Umbilical cord (tissue), 2 donors: ENCODE data around the gene GUCA2B. TPM values are rescaled to one million over a fixed set of nuclear protein-coding genes. Genes with fewer than 3 reads are reported as not detected.
A peak's percentile ranks its signal among the peaks of the same experiment; 100 is the strongest.

Source experiments
- DNase-seq: peaks from one replicate; pipeline ENCODE4 v3.0.0-alpha.2; 2015; ENCODE audit warnings: low spot score
- total RNA-seq: library from RNA; depleted of rRNA; stranded (reverse); fragments of >200 nt; gene quantifications from one replicate; pipeline ENCODE4 v1.2.3, GENCODE V29; 2014; ENCODE audit warnings: low replicate concordance; ENCODE audit not compliant: insufficient read depth

GUCA2B gene
- total RNA-seq, 1 donor from 2014 or later, result not detected

DNA sequence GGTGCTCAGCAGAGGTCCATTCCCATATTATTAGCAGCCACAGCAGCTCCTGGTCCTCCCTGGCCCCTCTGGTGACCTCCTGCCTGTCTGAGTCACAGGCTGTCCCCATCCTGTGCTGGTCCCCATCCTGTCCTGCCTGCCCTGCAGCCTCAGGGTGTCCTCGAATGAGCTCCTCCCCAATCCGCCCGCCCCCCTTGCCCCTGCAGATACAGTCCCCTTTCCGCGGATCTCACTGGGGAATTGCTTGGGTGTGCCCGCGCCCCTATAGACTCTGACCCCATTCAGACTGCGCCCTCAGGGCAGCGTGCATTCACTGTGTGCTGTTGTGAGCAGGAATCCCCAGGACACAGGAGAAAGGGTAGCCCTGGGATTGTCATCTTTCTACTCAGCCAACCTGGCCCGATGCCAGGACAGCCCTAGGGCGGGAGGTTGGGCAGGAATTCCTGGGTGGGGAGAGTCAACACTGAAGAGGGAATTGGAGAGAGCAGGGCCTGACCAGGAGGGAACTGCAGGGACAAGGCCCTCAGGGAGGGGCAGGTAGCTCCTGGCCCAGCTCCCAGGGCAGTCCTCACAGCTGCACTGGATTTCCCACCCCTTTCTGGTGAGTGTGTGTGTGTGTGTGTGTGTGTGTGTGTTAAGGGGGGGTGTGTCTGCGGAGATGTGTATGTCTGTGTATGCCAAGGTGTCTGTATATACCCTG, 12.5 kb downstream of the GUCA2B start:
- peak; percentile 69 for DNase-seq

- no peak for DNase-seq
Observed at GRCh38 chr1:42167611-42168390, 14.6 kb downstream of the GUCA2B start.

GRCh38 chr1:42168391-42168670, 15.1 kb downstream of the GUCA2B start:
- DNase-seq, result no peak

- DNase-seq, result no peak
Observed at GRCh38 chr1:42168763-42169162, 15.6 kb downstream of the GUCA2B start.

DNA sequence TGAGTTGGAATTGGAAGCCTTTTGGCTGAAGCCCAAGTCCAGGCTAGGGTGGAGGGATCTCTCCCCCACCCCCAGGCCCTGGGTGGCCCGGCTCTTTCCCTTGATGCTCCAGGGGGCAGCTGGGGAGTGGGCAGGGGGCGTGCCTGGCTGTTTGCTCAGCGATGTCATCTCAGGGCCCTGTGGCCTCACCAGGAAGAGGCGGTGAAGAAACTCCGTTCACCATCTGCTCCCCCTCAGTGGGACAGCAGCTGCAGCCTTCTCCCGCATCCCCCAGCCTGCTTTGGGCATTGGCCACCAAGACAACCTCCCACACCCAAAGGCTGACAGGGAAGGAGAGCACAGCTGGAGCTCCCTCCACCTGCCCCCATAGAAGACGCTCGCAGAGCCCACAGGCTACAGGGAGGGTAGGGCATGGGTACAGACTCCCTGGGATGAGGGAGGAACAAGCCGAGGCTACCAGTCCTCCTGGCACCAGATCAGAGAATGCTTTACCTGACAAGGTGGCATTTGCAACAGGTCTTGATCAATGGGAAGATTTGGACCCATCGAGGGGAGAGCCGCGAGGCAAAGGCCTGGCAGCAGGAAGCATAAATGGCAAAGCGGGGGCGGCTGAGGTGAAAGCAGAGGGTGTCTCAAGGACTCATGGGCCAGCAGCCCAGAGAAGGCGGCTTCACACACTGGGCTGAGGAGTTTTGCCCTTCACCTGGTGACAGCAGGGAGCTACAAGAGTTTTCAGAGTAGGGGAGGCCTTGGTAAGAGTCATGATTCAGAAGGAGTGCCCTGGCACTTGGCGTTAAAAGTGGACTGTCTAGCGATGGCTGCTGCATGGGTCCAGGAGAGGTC, 17.8 kb downstream of the GUCA2B start:
- DNase-seq, result no peak

GRCh38 chr1:42171679-42172266, 18.6 kb downstream of the GUCA2B start:
- DNase-seq, result no peak

- no peak for DNase-seq
Observed at GRCh38 chr1:42172381-42173133, 19.3 kb downstream of the GUCA2B start.

- DNase-seq, result peak; percentile 53
Observed at GRCh38 chr1:42173155-42173933, 20.1 kb downstream of the GUCA2B start.

- DNase-seq, result peak; percentile 83
Observed at GRCh38 chr1:42173961-42174735, 20.9 kb downstream of the GUCA2B start.

DNA sequence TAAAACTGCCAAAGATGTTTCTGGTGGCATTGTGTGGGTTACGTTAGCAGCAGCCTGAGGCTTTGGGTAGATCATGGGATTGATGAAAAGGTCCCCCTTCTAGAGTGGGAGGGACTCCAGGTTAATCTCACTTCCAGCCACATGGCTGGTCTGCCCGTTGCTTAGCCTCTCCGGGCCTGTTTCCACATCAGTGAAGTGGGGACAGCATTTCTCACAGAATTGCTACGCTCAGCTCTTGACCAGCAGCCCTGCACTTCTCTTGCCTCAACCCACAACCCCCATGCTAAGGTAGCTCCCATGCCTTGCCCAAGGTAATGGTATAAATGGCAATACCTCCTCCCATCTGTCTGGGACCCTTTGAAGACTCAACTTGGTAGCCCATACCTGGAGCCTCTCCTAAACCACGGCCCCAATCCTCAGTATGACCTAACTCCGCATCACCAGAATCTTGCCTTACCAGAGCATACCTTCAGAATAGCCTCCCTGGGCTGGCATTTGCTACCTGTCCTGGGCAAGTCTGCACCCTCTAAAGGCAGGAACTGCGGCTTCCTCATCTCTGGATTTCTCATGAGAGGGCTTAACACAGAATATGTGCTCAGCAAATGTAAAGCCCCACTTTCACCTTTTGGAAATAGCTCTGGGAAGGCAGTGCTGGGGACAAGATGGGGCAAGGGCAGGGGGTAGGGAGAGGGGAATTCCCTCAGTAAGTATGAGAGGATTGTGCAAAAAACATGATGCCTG, 22.3 kb downstream of the GUCA2B start:
- DNase-seq, result no peak

GRCh38 chr1:42176902-42177519, 23.8 kb downstream of the GUCA2B start:
- DNase-seq, result no peak

GRCh38 chr1:42177541-42177981, 24.4 kb downstream of the GUCA2B start:
- peak; percentile 96 for DNase-seq

GRCh38 chr1:42178249-42178648, 25.0 kb downstream of the GUCA2B start:
- DNase-seq, result peak; percentile 92

GRCh38 chr1:42179275-42179674, 26.1 kb downstream of the GUCA2B start:
- DNase-seq, result peak; percentile 96

- no peak for DNase-seq
Observed at GRCh38 chr1:42179900-42180329, 26.7 kb downstream of the GUCA2B start.

DNA sequence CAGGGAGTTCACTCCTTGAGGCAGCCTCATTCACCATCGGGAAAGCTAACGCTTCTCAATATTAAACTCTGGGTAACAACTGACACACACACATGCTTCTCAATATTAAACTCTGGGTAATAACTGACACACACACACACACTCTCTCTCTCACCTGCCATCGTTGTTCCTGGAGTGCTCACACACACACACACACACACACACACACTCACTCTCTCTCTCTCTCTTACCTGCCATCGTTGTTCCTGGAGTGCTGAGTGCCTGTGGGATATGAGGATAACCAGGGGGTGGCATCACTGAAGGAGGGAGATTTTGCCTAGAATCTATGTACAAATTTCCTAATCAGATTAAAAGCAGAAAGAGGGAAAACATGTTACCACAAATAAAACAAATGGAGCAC, 28.5 kb downstream of the GUCA2B start:
- no peak for DNase-seq

DNA sequence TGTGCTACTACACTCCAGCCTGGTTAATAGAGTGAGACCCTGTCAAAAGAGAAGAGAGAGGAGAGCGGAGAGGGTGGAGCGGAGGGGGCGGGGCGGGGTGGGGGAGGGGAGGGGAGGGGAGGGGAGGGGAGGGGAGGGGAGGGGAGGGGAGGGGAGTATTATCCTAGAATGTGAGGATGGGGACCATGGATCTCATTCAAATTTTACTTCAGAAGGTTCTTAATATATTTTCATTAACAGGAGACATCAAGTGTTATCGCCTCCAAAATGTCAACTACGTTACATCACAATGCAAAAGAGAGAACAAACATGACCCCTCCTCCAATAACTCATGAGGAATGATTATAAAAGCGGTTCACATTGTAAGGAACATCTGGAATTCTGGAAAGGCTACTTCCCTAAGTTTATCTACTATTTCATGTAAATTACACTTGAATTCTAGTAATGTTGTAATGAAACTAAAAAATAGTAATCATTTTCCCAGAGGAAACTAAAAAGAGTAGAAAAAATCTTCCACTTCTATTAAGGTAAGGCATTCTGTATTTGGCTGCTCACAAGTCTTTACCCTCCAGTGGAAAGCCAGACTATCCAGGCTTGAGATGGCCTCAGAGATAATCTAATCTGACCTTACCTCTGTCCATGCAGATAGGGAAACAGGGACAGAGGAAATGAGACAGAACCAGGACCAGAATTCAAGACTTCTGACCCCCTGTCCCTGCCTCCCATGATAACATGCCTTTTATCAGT, 30.2 kb downstream of the GUCA2B start:
- DNase-seq, result no peak

- DNase-seq, result no peak
Observed at GRCh38 chr1:42183957-42184268, 30.7 kb downstream of the GUCA2B start.
